PFSK-1 (cell line): Measurements from ENCODE around the gene BEND6.

Experiments used
- FOXP2 ChIP-seq: optimal IDR thresholded peaks from 2 replicates; pipeline ENCODE3; 2011; ENCODE audit warnings: borderline replicate concordance, control low read depth, inconsistent platforms; ENCODE audit not compliant: insufficient read depth; ENCODE audit errors: extremely low read length, extremely low read depth
- POLR2AphosphoS5 ChIP-seq: IDR thresholded peaks from 2 replicates; pipeline ENCODE4 v1.6.1; 2012; ENCODE audit warnings: low read depth, mild to moderate bottlenecking, control low read depth, low read length, moderate library complexity
- SIN3A ChIP-seq: IDR thresholded peaks from 2 replicates; pipeline ENCODE4 v1.6.1; 2012; ENCODE audit warnings: mild to moderate bottlenecking, low read length, moderate library complexity, borderline replicate concordance; ENCODE audit not compliant: insufficient read depth
- TAF1 ChIP-seq: IDR thresholded peaks from 2 replicates; pipeline ENCODE4 v1.6.1; 2012; ENCODE audit warnings: low read length, control low read depth, borderline replicate concordance; ENCODE audit not compliant: insufficient read depth
- TF ChIP-seq, protein P1 (sequence below), 2 experiments: IDR thresholded peaks; 2 replicates each; pipeline versions ENCODE4 v1.6.1 to v1.8.0; 2011 to 2012; ENCODE audit warnings: low read depth in 2 of 2, low read length in 2 of 2, control low read depth in 1 of 2, inconsistent platforms in 1 of 2, mild to moderate bottlenecking in 1 of 2, moderate library complexity in 1 of 2; ENCODE audit not compliant: insufficient read depth in 1 of 2

BEND6 gene

DNA sequence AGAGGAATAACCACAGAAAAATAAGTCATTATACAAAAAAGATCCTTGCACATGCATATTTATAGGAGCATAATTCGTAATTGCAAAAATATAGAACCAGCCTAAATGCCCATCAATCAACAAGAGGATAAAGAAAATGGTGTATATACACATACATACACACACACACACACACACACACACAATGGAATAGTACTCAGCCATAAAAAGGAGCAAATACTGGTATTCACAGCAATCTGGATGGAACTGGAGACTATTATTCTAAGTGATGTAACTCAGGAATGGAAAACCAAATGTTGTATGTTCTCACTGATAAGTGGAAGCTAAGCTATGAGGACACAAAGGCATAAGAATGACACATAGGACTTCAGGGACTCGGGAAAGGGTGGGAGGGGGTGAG lies 89.7 kb downstream of the BEND6 start:
- TF ChIP-seq FOXP2: no peak
- no peak for TF ChIP-seq POLR2AphosphoS5
- TF ChIP-seq SIN3A: no peak
- no peak for TF ChIP-seq TAF1
- TF ChIP-seq, protein P1, sequence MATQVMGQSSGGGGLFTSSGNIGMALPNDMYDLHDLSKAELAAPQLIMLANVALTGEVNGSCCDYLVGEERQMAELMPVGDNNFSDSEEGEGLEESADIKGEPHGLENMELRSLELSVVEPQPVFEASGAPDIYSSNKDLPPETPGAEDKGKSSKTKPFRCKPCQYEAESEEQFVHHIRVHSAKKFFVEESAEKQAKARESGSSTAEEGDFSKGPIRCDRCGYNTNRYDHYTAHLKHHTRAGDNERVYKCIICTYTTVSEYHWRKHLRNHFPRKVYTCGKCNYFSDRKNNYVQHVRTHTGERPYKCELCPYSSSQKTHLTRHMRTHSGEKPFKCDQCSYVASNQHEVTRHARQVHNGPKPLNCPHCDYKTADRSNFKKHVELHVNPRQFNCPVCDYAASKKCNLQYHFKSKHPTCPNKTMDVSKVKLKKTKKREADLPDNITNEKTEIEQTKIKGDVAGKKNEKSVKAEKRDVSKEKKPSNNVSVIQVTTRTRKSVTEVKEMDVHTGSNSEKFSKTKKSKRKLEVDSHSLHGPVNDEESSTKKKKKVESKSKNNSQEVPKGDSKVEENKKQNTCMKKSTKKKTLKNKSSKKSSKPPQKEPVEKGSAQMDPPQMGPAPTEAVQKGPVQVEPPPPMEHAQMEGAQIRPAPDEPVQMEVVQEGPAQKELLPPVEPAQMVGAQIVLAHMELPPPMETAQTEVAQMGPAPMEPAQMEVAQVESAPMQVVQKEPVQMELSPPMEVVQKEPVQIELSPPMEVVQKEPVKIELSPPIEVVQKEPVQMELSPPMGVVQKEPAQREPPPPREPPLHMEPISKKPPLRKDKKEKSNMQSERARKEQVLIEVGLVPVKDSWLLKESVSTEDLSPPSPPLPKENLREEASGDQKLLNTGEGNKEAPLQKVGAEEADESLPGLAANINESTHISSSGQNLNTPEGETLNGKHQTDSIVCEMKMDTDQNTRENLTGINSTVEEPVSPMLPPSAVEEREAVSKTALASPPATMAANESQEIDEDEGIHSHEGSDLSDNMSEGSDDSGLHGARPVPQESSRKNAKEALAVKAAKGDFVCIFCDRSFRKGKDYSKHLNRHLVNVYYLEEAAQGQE (IDR thresholded peaks at IDR 0.05; ENCODE audit: insufficient read depth in 1 of 2, low read depth in 2 of 2, low read length in 2 of 2): no peak

- TF ChIP-seq POLR2AphosphoS5 (peak; percentile 63; the same call in 1 of the 2 replicates), TAF1 (peak; percentile 61; the same call in 1 of the 2 replicates)
Measured at GRCh38 chr6:57046332-57047256, 91.7 kb downstream of the BEND6 start, which contains the start of gene KIAA1586. Gene KIAA1586, plus strand, starts transcription at chr6:57046693. Its CDS starts 63 bp downstream, at chr6:57046756.

- TF ChIP-seq, protein P1 (IDR thresholded peaks at IDR 0.05; ENCODE audit: insufficient read depth in 1 of 2, low read depth in 2 of 2, low read length in 2 of 2): no peak
- TF ChIP-seq TAF1 (no peak), POLR2AphosphoS5 (no peak), SIN3A (no peak), FOXP2 (no peak)
Measured at GRCh38 chr6:57048577-57048976, 93.7 kb downstream of the BEND6 start.

GRCh38 chr6:57063847-57064246 lies 108.9 kb downstream of the BEND6 start:
- TF ChIP-seq SIN3A (no peak), FOXP2 (no peak), TAF1 (no peak), POLR2AphosphoS5 (no peak)
- TF ChIP-seq, protein P1 (IDR thresholded peaks at IDR 0.05; ENCODE audit: insufficient read depth in 1 of 2, low read depth in 2 of 2, low read length in 2 of 2): no peak

- no peak for TF ChIP-seq POLR2AphosphoS5
Measured at GRCh38 chr6:57064809-57065208, 109.9 kb downstream of the BEND6 start.

GRCh38 chr6:57068061-57068460 lies 113.2 kb downstream of the BEND6 start:
- TF ChIP-seq, protein P1 (IDR thresholded peaks at IDR 0.05; ENCODE audit: insufficient read depth in 1 of 2, low read depth in 2 of 2, low read length in 2 of 2): no peak
- TF ChIP-seq FOXP2: no peak
- TF ChIP-seq TAF1: no peak
- no peak for TF ChIP-seq POLR2AphosphoS5
- no peak for TF ChIP-seq SIN3A
